Testis (tissue), 2 donors: ENCODE results near the gene IPO4.

Experiments
- POLR2A ChIP-seq: fragments of 450-650 bp; IDR thresholded peaks from one replicate; pipeline ENCODE4 v1.6.1; 2017; ENCODE audit warnings: antibody characterized with exemption, mild to moderate bottlenecking, moderate library complexity
- TF ChIP-seq, protein P1 (sequence below), 3 experiments: fragments of 450-650 bp in 2 of 3; fragments of 200-600 bp in 1 of 3; sonication (generic) in 1 of 3; IDR thresholded peaks; one replicate each; pipeline ENCODE4 v1.5.1; 2016 to 2019; ENCODE audit warnings: antibody characterized with exemption in 3 of 3, mild to moderate bottlenecking in 2 of 3, moderate library complexity in 1 of 3

DNA sequence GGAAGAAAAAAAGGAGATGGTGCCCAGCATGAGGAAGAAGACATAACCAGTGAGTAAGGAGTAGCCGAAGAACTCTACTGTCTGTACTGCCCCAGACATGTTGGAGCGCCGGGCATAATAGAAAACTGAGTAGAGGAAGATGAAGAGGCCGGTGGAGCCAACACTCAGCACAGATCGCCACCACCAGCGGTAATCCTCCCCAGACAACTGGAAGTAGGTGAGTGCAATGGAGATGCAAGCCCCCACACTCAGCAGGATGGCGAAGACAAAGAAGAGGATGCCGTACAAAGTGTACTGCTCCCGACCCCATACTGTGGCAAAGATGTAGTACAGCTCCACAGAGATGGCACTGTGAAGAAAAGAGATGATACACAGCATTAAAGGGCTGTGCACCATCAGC is 844 bp upstream of the IPO4 start:
- TF ChIP-seq, protein P1, sequence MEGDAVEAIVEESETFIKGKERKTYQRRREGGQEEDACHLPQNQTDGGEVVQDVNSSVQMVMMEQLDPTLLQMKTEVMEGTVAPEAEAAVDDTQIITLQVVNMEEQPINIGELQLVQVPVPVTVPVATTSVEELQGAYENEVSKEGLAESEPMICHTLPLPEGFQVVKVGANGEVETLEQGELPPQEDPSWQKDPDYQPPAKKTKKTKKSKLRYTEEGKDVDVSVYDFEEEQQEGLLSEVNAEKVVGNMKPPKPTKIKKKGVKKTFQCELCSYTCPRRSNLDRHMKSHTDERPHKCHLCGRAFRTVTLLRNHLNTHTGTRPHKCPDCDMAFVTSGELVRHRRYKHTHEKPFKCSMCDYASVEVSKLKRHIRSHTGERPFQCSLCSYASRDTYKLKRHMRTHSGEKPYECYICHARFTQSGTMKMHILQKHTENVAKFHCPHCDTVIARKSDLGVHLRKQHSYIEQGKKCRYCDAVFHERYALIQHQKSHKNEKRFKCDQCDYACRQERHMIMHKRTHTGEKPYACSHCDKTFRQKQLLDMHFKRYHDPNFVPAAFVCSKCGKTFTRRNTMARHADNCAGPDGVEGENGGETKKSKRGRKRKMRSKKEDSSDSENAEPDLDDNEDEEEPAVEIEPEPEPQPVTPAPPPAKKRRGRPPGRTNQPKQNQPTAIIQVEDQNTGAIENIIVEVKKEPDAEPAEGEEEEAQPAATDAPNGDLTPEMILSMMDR (IDR thresholded peaks at IDR 0.05): no peak
- TF ChIP-seq POLR2A: no peak
